Nephron progenitor cell (in vitro differentiated cells): ENCODE data around the gene GAS2L3.
"Not testable (repeated sequence)": the region's sequence is repeated elsewhere in the genome, so short reads cannot be mapped to it uniquely, and the experiment has no call there.

Experiments used
- DNase-seq: peaks from one replicate; pipeline ENCODE4 v3.0.0; 2021
- H3K27ac Mint-ChIP-seq: 2 replicates; pipeline ENCODE4 v1.8.0; 2021; ENCODE audit warnings: mild to moderate bottlenecking, moderate library complexity, mixed read lengths
- H3K27me3 Mint-ChIP-seq: 2 replicates; pipeline ENCODE4 v1.8.0; 2021; ENCODE audit warnings: mild to moderate bottlenecking, low read depth, mixed read lengths; ENCODE audit not compliant: poor library complexity
- H3K36me3 Mint-ChIP-seq: 2 replicates; pipeline ENCODE4 v1.8.0; 2021; ENCODE audit warnings: low read depth, mixed read lengths
- H3K4me1 Mint-ChIP-seq: 2 replicates; pipeline ENCODE4 v1.8.0; 2021; ENCODE audit warnings: mixed read lengths
- H3K4me3 Mint-ChIP-seq: 2 replicates; pipeline ENCODE4 v1.8.0; 2021; ENCODE audit warnings: mild to moderate bottlenecking, moderate library complexity, mixed read lengths
- H3K9me3 Mint-ChIP-seq: 2 replicates; pipeline ENCODE4 v1.8.0; 2021; ENCODE audit warnings: mild to moderate bottlenecking, moderate library complexity, mixed read lengths
- TF ChIP-seq, protein P1 (sequence below): fragments of 200-600 bp; sonication (generic); IDR thresholded peaks from 2 replicates; pipeline ENCODE4 v1.5.0; 2021; ENCODE audit warnings: antibody characterized with exemption

The GAS2L3 gene

DNA sequence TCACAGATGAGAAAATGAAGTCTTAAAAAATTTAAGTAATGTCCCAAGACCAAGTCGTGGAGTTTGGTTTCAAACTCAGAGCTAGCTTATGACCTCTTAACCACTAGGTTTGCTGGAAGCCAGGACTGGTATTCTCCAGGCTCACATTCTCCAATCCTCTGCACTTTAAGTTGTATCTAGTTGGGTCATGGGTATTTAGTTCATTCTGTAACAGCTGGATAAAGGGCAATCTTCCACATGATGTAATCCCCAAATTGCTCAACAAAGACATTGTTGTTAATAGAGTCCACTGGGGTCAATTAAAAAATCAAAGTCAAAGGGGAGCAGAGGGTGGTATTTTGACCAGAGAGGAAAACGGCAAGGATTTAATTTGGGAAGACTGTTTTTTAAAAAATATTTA, 17.8 kb upstream of the GAS2L3 start:
- H3K27ac Mint-ChIP-seq: no peak overlapping the region
- H3K4me1 Mint-ChIP-seq: peaks cover 5% of the 10 kb centered on the region
- H3K27me3 Mint-ChIP-seq: peaks cover 5% of the 10 kb centered on the region
- no peaks in the 10 kb centered on the region for H3K36me3 Mint-ChIP-seq
- H3K9me3 Mint-ChIP-seq: peaks cover 7% of the 10 kb centered on the region
- TF ChIP-seq, protein P1, sequence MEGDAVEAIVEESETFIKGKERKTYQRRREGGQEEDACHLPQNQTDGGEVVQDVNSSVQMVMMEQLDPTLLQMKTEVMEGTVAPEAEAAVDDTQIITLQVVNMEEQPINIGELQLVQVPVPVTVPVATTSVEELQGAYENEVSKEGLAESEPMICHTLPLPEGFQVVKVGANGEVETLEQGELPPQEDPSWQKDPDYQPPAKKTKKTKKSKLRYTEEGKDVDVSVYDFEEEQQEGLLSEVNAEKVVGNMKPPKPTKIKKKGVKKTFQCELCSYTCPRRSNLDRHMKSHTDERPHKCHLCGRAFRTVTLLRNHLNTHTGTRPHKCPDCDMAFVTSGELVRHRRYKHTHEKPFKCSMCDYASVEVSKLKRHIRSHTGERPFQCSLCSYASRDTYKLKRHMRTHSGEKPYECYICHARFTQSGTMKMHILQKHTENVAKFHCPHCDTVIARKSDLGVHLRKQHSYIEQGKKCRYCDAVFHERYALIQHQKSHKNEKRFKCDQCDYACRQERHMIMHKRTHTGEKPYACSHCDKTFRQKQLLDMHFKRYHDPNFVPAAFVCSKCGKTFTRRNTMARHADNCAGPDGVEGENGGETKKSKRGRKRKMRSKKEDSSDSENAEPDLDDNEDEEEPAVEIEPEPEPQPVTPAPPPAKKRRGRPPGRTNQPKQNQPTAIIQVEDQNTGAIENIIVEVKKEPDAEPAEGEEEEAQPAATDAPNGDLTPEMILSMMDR: no peak
- DNase-seq: no peak
- H3K4me3 Mint-ChIP-seq: no peak overlapping the region

DNA sequence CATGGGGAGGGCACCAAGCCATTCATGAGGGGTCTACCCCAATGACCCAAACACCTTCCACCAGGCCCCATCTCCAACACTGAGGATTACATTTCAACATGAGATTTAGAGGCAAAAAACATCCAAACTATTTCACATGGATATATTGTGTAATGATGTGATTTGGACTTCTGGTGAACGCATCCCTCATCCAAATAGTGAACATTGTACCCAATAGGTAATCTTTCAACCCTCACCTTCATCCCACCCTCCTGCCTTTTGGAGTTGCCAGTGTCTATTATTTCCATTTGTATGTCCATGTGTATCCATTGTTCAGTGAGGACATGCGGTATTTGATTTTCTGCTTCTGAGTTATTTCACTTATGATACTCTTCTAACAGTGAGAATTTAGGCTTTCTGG, 16.1 kb upstream of the GAS2L3 start:
- H3K9me3 Mint-ChIP-seq: peaks cover 7% of the 10 kb centered on the region
- H3K27ac Mint-ChIP-seq: no peak overlapping the region
- H3K4me3 Mint-ChIP-seq: no peak overlapping the region
- H3K27me3 Mint-ChIP-seq: peaks cover 6% of the 10 kb centered on the region
- TF ChIP-seq, protein P1: no peak
- H3K36me3 Mint-ChIP-seq: no peaks in the 10 kb centered on the region
- H3K4me1 Mint-ChIP-seq: peaks cover 5% of the 10 kb centered on the region
- no peak for DNase-seq

DNA sequence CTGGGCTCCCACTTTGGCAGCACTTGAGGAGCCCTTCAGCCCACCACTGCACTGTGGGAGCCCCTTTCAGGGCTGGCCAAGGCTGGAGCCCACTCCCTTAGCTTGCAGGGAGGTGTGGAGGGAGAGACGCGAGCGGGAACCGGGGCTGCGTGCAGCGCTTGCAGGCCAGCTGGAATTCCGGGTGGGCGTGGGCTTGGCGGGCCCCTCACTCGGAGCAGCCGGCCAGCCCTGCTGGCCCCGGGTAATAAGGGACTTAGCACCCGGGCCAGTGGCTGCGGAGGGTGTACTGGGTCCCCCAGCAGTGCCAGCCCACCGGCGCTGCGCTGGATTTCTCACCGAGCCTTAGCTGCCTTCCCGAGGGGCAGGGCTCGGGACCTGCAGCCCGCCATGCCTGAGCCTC, 14.2 kb upstream of the GAS2L3 start:
- DNase-seq, H3K36me3 Mint-ChIP-seq, H3K4me3 Mint-ChIP-seq, H3K27ac Mint-ChIP-seq, H3K4me1 Mint-ChIP-seq, H3K27me3 Mint-ChIP-seq, H3K9me3 Mint-ChIP-seq: not testable (repeated sequence)

DNA sequence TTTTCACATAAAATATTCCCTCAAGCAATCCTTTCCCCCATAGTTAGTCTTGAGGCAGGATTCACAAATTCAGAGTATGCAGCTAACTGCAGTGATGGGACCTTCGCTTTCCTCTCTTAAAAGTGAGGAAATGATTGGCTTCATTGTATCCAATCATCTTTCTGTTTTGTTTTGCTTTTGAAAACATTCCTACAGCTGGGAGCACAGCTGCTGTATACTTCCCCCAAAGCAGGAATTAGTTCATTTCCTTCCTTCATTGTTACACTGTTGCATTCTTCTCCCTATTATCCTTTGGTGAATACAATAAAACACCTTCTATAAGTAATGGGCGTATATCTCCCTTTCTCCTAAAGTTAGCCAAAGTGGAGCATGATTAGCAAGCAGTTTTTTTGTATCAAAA, 9.4 kb upstream of the GAS2L3 start:
- H3K9me3 Mint-ChIP-seq: peaks cover 4% of the 10 kb centered on the region

DNA sequence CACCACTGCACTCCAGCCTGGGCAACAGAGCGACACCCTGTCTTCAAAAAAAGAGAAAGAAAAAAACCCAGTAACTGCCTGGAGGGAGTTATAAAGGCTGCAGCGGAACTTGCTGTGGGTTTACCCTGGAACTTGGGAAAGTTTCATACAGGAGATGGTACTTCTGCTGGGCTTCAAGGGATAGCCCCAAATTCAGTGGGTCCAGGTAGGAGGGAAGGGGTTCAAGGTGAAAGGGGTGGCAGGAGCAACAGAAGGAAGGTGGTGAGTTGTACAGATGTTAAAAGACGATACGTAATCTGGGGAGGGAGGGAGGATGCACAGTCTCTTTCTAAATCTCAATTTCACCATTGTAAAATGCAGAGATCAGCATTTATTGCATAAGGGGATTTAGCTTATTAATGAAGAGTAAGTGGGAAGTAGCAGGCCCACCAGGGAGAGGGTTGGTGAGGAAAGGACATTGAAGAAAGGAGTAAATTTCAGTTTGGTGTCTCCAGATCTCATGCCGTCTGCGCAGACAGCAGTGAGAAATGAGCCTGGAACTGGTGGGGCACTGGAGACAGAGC, 8.5 kb upstream of the GAS2L3 start:
- DNase-seq: no peak
- peaks cover 39% of the 10 kb centered on the region for H3K27me3 Mint-ChIP-seq
- H3K9me3 Mint-ChIP-seq: peaks cover 4% of the 10 kb centered on the region
- H3K4me3 Mint-ChIP-seq: no peak overlapping the region
- TF ChIP-seq, protein P1: no peak
- H3K4me1 Mint-ChIP-seq: no peaks in the 10 kb centered on the region
- no peaks in the 10 kb centered on the region for H3K36me3 Mint-ChIP-seq
- H3K27ac Mint-ChIP-seq: no peak overlapping the region

More for the DNA sequence above, 9.4 kb upstream of the GAS2L3 start:
- H3K36me3 Mint-ChIP-seq: no peaks in the 10 kb centered on the region
- H3K4me1 Mint-ChIP-seq: no peaks in the 10 kb centered on the region
- no peak overlapping the region for H3K4me3 Mint-ChIP-seq
- peaks cover 35% of the 10 kb centered on the region for H3K27me3 Mint-ChIP-seq
- TF ChIP-seq, protein P1: no peak
- DNase-seq: no peak
- H3K27ac Mint-ChIP-seq: no peak overlapping the region

DNA sequence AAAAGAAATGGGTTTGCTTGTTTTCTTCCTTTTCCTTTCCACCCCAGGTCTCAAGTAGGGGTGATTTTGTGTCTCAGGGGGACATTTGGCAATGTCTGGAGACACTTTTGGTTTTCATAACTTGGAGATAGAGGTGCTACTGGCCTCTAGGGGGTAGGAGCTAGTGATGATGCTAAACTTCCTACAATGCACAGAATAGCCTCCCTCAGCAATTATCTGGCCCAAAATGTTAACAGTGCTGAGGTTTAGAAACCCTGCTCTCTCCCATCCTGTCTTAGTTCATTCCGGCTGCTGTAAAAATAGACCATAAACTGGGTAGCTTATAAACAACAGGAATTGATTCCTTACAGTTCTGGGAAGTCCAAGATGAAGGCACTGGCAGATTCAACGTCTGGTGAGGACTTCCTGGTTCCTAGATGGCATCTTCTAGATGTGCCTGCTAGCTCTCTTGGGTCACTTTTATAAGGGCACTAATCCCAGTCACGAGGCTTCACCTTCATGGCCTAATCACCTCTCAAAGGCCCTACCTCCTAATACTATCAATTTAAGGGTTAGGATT, 7.4 kb upstream of the GAS2L3 start:
- Mint-ChIP-seq H3K4me3 (no peak overlapping the region), H3K9me3 (no peaks in the 10 kb centered on the region), H3K27ac (no peak overlapping the region), H3K4me1 (no peaks in the 10 kb centered on the region), H3K27me3 (peaks cover 37% of the 10 kb centered on the region), H3K36me3 (no peaks in the 10 kb centered on the region)
- TF ChIP-seq, protein P1: no peak
- DNase-seq: no peak
